Fibroblast of gingiva (primary cell): Measurements from ENCODE around the gene OR4D6.
A peak's percentile ranks its signal among the peaks of the same experiment; 100 is the strongest.
"Not testable (repeated sequence)": the region's sequence is repeated elsewhere in the genome, so short reads cannot be mapped to it uniquely, and the experiment has no call there.

Experiments used
- DNase-seq: peaks from one replicate; pipeline ENCODE4 v3.0.0-alpha.2; 2011; ENCODE audit warnings: low read depth

Gene OR4D6

DNA sequence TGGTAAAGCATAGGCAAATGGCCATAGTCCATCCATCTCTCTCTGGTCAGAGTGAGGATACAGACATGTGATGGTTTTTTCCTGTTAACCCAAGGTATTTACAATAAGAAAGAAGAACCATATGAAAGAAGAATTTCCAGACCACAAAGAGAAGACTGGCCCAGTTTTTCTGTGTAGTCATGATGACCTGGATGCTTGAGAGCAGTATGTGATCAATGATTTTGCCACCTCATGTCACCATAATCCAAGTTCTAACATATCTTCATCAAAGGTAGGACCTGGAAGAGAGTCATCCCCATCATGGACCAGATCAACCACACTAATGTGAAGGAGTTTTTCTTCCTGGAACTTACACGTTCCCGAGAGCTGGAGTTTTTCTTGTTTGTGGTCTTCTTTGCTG is at the start of gene OR4D6:
Gene OR4D6, plus strand, starts transcription at position 301 of the 400 bp plus-strand sequence. Its CDS starts 0 bp downstream, at position 301.
- no peak for DNase-seq

- no peak for DNase-seq
Observed at GRCh38 chr11:59413646-59414045, 43.1 kb upstream of the OR4D6 start.

DNA sequence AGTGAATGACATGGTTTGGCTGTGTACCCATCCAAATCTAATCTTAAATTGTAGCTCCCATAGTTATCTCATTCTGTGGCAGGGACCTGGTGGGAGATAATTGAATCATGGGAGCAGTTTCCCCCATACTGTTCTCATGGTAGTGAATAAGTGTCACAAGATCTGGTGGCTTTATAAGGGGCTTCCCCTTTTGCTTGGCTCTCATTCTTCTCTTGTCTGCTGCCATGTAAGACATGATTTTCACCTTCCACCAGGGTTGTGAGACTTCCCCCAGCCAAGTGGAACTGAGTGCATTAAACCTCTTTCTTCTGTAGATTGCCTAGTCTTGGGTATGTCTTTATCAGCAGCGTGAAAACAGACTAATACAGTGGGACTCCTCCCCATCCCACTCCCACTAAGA is 41.6 kb upstream of the OR4D6 start:
- no peak for DNase-seq

DNA sequence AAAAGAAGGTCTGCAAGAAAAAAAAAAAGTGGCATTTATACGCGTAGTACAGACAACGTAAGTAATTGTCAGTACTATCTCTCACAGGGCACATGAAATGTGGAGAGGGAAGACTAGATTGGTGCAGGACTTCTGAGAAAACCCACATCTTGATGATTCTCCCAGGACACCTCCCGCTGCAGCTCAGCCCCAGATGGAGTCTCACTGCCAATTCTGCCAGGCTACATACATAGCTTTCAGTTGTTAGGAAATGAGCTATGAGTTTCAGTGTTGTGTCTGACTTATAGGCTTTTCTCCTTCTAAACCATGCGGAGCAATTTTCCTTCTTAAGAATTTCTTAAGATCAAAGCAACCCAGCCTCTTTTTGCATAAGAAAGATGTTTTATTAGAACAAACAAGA is 40.1 kb upstream of the OR4D6 start:
- no peak for DNase-seq

- no peak for DNase-seq
Observed at GRCh38 chr11:59417023-59417422, 39.7 kb upstream of the OR4D6 start.

DNA sequence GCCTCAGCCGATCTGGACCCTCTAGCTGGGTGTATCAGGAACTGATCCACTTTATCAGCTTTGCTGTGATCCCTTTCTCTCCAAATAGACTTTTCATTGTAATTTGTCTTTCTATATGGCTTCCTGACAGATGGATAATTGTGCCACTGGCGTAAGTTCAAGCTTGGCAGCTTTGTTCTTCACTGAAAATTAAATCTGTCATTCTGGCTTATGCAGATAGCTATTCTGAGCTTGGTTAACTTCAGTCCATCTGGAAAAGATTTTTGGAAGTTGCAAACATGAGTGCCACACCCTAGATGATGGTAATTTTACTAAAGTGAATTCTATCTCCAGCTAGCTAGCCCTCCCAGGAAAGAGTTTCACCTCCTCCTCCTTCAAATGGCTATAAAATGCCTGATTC is 38.6 kb upstream of the OR4D6 start:
- no peak for DNase-seq

GRCh38 chr11:59423835-59424234 is 32.9 kb upstream of the OR4D6 start:
- no peak for DNase-seq

GRCh38 chr11:59425131-59425530 is 31.6 kb upstream of the OR4D6 start:
- DNase-seq = no peak

DNA sequence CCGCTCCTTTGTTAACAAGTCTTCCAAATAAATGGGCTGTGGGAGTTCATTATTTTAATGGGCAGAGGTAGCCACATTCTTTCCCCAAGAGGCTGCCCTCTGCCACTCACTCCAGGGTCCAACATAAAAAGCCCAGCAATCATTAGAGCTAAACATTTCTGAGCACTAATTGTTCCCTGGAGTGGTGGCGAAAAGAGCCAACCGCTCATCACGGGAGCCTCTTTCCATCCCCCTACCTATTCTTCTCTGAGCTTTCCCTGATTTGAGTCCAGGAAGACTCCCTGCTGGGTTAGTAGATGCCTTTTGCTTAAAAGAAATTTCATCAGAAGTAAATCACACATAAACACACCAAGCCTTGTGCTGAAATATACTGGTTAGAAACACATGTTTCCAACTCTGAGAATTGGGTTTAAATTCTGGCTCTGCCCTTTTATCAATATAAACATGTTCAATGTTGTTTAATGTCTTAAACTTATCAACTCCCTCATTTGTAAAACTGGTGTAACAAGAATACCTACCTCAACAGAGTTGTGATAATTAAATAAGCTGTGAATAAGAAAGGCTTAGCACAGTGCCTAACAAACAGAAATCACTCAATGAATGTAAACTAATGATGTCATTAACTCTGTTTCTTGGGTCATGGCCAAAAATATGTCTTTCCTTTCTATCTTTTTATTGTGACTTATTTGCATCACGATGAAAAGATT is 30.2 kb upstream of the OR4D6 start, which contains the start of gene OR5A2:
Gene OR5A2, minus strand, starts transcription at position 53 of the 707 bp plus-strand sequence. CDS start 3,460 bp downstream, outside the sequence.
- no peak for DNase-seq

DNA sequence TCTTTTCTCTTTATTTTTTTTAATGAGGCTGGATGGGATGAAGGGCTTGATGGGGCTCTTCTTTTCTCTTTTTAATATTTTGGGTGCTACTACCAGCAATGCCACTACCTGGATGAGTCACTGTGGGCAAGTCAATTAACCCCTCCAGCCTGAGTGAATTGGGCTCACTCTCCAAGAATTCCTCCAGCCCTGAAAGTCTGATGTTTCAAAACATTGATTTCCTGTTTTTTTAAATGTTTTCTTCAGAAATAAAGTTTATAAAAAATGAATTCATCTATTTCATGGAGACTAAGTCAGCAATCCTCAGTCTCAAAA is 29.7 kb upstream of the OR4D6 start:
- DNase-seq = no peak

GRCh38 chr11:59429924-59430516 is 26.7 kb upstream of the OR4D6 start:
- DNase-seq = peak; percentile 26

GRCh38 chr11:59436169-59436568 is 20.6 kb upstream of the OR4D6 start, which contains the start of gene OR5A1:
OR5A1 (plus strand) TSS chr11:59436469; CDS start chr11:59443169, 6,700 bp downstream.
- DNase-seq = no peak

- no peak for DNase-seq
Observed at GRCh38 chr11:59437770-59438169, 19.0 kb upstream of the OR4D6 start.

GRCh38 chr11:59445624-59446023 is 11.1 kb upstream of the OR4D6 start:
- not testable (repeated sequence) for DNase-seq

DNA sequence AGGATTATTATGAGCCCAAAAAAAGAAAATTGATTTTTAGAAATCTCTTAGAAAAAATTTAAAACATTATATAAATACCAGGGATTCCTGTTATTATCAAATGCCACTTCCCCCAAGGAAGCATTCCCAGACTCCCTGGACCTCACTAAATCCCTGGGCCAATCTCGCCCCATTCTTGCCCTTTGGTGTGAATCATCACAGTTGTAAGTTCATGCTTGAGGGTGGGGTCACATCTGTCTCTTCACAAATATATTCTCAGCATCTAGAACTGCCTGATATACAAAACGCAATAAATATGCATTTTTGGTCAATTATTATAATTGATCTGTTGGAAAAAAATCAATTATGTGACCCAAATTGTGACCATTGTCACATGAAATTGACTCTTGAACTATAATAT is 8.3 kb upstream of the OR4D6 start:
- no peak for DNase-seq

- no peak for DNase-seq
Observed at GRCh38 chr11:59459916-59460315, 3.2 kb downstream of the OR4D6 start.

- no peak for DNase-seq
Observed at GRCh38 chr11:59463190-59463641, 6.5 kb downstream of the OR4D6 start.

DNA sequence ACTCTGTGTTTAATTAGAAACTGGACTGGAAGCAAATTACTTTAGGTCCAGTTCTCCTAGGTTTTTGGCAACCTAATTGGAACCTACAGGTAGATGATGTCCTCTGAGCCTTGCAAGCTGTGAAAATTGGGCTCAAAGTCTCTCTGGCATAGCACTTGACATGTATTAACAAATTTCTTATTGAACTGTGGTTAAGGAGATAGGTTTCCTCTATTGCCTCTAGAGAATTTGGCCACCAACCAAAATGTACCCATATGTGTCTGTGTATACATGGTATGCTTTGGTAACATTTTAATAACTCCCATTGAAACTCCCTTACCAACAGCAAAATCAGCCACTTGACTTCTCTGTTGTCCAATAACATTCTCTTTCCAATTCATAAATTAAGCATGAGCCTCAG is 16.3 kb downstream of the OR4D6 start, which contains the start of gene OR4D10:
Gene OR4D10, plus strand, starts transcription at position 301 of the 400 bp plus-strand sequence. CDS start 4,115 bp downstream, outside the sequence.
- no peak for DNase-seq

DNA sequence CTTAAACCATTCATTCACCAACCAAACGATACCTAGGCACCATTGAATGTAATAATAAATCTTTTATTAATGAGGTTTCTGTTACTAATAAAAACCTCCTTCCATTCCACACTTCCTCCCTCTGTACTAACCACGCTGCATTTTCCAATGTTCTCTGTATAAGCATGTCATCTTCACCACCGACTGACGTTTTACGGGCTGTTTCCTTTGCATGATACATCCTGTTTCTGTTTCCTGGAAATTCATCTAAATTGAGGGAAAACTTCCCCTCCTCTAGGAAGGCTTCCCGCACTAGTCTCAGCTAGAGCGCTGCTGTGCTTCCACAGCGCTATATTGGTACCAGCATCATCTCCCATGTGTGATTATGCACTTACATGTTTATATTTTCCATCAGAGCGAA is 18.4 kb downstream of the OR4D6 start:
- DNase-seq = no peak

GRCh38 chr11:59479906-59480305 is 23.1 kb downstream of the OR4D6 start:
- DNase-seq = no peak

- no peak for DNase-seq
Observed at GRCh38 chr11:59480359-59480758, 23.6 kb downstream of the OR4D6 start.

GRCh38 chr11:59501931-59502330 is 45.2 kb downstream of the OR4D6 start:
- no peak for DNase-seq

DNA sequence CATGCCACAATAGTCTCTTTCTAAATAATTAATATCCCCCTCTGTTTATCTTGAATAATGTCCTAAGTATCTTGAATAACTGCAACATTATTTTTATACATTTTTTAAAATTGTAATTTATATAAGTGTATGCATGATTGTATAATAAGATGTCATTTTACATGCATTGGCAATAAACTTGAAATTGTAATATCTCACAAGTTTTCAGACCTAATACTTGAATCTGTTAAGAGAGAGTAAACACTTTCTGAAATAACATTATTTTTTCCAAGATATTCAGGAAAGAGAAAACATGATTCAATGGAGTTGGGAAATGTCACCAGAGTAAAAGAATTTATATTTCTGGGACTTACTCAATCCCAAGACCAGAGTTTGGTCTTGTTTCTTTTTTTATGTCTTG is 46.5 kb downstream of the OR4D6 start, which contains the start of gene OR4D11:
Gene OR4D11, plus strand, starts transcription at position 301 of the 400 bp plus-strand sequence. Its CDS starts 0 bp downstream, at position 301.
- DNase-seq = no peak
